ENCODE results near the gene LZTS3. TPM values are rescaled to one million over a fixed set of nuclear protein-coding genes. Genes with fewer than 3 reads are reported as not detected.

The LZTS3 gene
- total and polyA plus RNA-seq, 2 of the 13 experiments (the other 11 are each of a cell fraction or from before 2014, with no cell fraction given) = 10.1 to 31.3 TPM

GRCh38 chr20:3173610-3174441 is 477 bp upstream of the LZTS3 start (continued):
- peak; percentile 77 for TF ChIP-seq ZBTB38 (CRISPR knock-in tag; IDR thresholded peaks at IDR 0.05)
- TF ChIP-seq ZNF264 (CRISPR knock-in tag; IDR thresholded peaks at IDR 0.05) = peak; percentile 61
- TF ChIP-seq KAT8 (CRISPR knock-in tag; IDR thresholded peaks at IDR 0.05) = peak; percentile 74
- no peak for TF ChIP-seq ATAD3A (CRISPR knock-in tag; IDR thresholded peaks at IDR 0.05)
- TF ChIP-seq ZNF746 (CRISPR knock-in tag; IDR thresholded peaks at IDR 0.05) = peak; percentile 90
- TF ChIP-seq ZNF563 (CRISPR knock-in tag; IDR thresholded peaks at IDR 0.05) = peak; percentile 96
- TF ChIP-seq ZC3H4 (CRISPR knock-in tag; IDR thresholded peaks at IDR 0.05; ENCODE audit: borderline replicate concordance) = 0 out of 2 replicates have a peak, but pooled peaks have one; percentile 57
- TF ChIP-seq ZBTB7A (CRISPR knock-in tag; IDR thresholded peaks at IDR 0.05) = peak; percentile 99
- peak; percentile 88 for TF ChIP-seq ZNF792 (CRISPR knock-in tag; IDR thresholded peaks at IDR 0.05)
- peak; percentile 82 for TF ChIP-seq ZNF331 (CRISPR knock-in tag; IDR thresholded peaks at IDR 0.05)
- TF ChIP-seq ZNF333 (CRISPR knock-in tag; IDR thresholded peaks at IDR 0.05; ENCODE audit: borderline replicate concordance) = peak; percentile 62; the same call in 1 of the 2 replicates
- peak; percentile 4; the same call in 1 of the 2 replicates for TF ChIP-seq CAMTA2 (CRISPR knock-in tag; IDR thresholded peaks at IDR 0.05; ENCODE audit: borderline replicate concordance)
- peak; percentile 23 for TF ChIP-seq CBX1 (IDR thresholded peaks at IDR 0.05; ENCODE audit: low read depth)
- peak; percentile 70; the same call in 1 of the 2 replicates for TF ChIP-seq ZNF253 (CRISPR knock-in tag; IDR thresholded peaks at IDR 0.05; ENCODE audit: borderline replicate concordance)
- TF ChIP-seq ZNF407 (CRISPR knock-in tag; IDR thresholded peaks at IDR 0.05; ENCODE audit: not compliant biosample characterization) = peak; percentile 96
- TF ChIP-seq ZNF850 (CRISPR knock-in tag; conservative IDR thresholded peaks at IDR 0.05) = no peak; the same call in 1 of the 2 replicates
- TF ChIP-seq TBX2 (CRISPR knock-in tag; IDR thresholded peaks at IDR 0.05; ENCODE audit: borderline replicate concordance) = peak; percentile 93
- peak in 1 of 2 experiments; percentile 70; a peak in 2 of 4 replicates for TF ChIP-seq ATF4 (CRISPR knock-in tag; IDR thresholded peaks at IDR 0.05)
- TF ChIP-seq ZNF33B (CRISPR knock-in tag; IDR thresholded peaks at IDR 0.05) = peak; percentile 67
- TF ChIP-seq FOXC1 (CRISPR knock-in tag; IDR thresholded peaks at IDR 0.05; ENCODE audit: borderline replicate concordance) = peak; percentile 39; the same call in 1 of the 2 replicates
- TF ChIP-seq ATF7-NPFF (CRISPR knock-in tag; IDR thresholded peaks at IDR 0.05; ENCODE audit: low read depth) = peak; percentile 87
